ENCODE results near the gene MGMT.

DNA sequence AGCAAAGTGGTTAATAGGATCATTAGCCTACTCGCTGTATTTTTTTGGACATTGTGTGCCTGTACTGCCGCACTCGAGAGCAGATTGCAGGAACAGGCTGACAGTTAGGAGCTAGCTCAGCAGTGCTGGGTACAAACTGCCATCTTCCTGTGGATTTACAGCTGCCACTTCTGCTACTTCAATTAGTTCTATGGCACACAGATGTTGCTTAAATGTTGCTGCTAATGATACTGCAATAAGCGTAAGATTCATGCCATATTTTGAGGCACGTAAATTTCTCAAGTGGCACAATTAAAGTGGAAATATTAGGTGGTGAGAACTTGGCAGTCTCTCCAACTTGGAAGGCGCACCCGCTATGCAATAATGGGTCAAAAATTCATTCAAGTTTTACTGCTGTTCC, 325.1 kb downstream of the MGMT start:
- TF ChIP-seq, protein P1, sequence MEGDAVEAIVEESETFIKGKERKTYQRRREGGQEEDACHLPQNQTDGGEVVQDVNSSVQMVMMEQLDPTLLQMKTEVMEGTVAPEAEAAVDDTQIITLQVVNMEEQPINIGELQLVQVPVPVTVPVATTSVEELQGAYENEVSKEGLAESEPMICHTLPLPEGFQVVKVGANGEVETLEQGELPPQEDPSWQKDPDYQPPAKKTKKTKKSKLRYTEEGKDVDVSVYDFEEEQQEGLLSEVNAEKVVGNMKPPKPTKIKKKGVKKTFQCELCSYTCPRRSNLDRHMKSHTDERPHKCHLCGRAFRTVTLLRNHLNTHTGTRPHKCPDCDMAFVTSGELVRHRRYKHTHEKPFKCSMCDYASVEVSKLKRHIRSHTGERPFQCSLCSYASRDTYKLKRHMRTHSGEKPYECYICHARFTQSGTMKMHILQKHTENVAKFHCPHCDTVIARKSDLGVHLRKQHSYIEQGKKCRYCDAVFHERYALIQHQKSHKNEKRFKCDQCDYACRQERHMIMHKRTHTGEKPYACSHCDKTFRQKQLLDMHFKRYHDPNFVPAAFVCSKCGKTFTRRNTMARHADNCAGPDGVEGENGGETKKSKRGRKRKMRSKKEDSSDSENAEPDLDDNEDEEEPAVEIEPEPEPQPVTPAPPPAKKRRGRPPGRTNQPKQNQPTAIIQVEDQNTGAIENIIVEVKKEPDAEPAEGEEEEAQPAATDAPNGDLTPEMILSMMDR (conservative IDR thresholded peaks at IDR 0.05 in 1 of 2, IDR thresholded peaks at IDR 0.05 in 1 of 2; ENCODE audit: low read depth in 1 of 2, low read length in 2 of 2), result no peak
- no peak for TF ChIP-seq EZH2 (IDR thresholded peaks at IDR 0.05; ENCODE audit: low read length, missing control alignments)

Measured in fibroblast of lung (primary cell).